Ovary (tissue), 10 donors: Measurements from ENCODE around the gene MRPL4. TPM values are rescaled to one million over a fixed set of nuclear protein-coding genes. Genes with fewer than 3 reads are reported as not detected.

Source experiments
- DNase-seq, 5 donors: peaks; one replicate each; pipeline ENCODE4 v3.0.0-alpha.2; 2019 to 2020
- H3K27ac ChIP-seq, 2 donors: fragments of 200-600 bp; one replicate each; pipeline versions ENCODE4 v1.5.1 to v1.8.0; 2019 to 2022
- H3K27me3 ChIP-seq: fragments of 200-600 bp; one replicate; pipeline ENCODE4 v1.8.0; 2022
- H3K36me3 ChIP-seq: fragments of 200-600 bp; sonication (generic); one replicate; pipeline ENCODE4 v1.5.1; 2019
- H3K4me1 ChIP-seq: one replicate; pipeline ENCODE4 v1.8.1; 2013; ENCODE audit warnings: mild to moderate bottlenecking, moderate library complexity; ENCODE audit not compliant: insufficient read depth
- H3K4me3 ChIP-seq: fragments of 200-600 bp; sonication (generic); one replicate; pipeline ENCODE4 v1.5.1; 2017
- H3K9me3 ChIP-seq, 2 donors: fragments of 200-600 bp in 1 of 2; sonication (generic) in 1 of 2; one replicate each; pipeline versions ENCODE4 v1.5.1 to v1.8.1; 2013 to 2019; ENCODE audit warnings: mild to moderate bottlenecking in 1 of 2, moderate library complexity in 1 of 2
- EP300 ChIP-seq: sonication (generic); formaldehyde crosslinking; IDR thresholded peaks from one replicate; pipeline ENCODE4 v1.6.1; 2017; ENCODE audit warnings: antibody characterized with exemption
- POLR2A ChIP-seq: fragments of 450-650 bp; IDR thresholded peaks from one replicate; pipeline ENCODE4 v1.6.1; 2017; ENCODE audit warnings: antibody characterized with exemption, mild to moderate bottlenecking, moderate library complexity
- WGBS, 3 donors: extraction: QIAGEN DNeasy Blood & Tissue Kit in 1 of 3; methylation state at CpG; one replicate each; pipeline versions ENCODE4 v1.1.5 to v1.1.7; 2013 to 2017; 5-methylcytosine and 5-hydroxymethylcytosine counted together
- intact Hi-C, 4 donors: fragments of 100-400 bp; cut with DNase I; formaldehyde crosslinking; loops; one replicate each; pipeline versions ENCODE4 v1.11.0 to v1.15.1; 2022 to 2023
- long read RNA-seq, 3 donors: library from polyadenylated mRNA in 2 of 3; unstranded in 2 of 3; transcript quantifications; one replicate each; pipeline ENCODE4 v2.0.0 and lab custom pipeline, GENCODE V29; 2021 to 2026
- polyA plus RNA-seq, 2 donors: library from polyadenylated mRNA; stranded (reverse); fragments of 200-250 nt in 1 of 2; fragments of 350-450 nt in 1 of 2; fragmentation: Illumina TruSeq in 1 of 2; extraction: RNeasy Lipid Tissue Mini Kit (QIAGEN cat#74804) in 1 of 2; gene quantifications; one replicate each; pipeline ENCODE4 v1.2.3, GENCODE V29; 2013 to 2014
- total RNA-seq, 7 donors: library from RNA; depleted of rRNA in 2 of 7; stranded (reverse); fragments of >200 nt in 2 of 7; fragmentation: NEBNext Ultra II Directional in 3 of 7; extraction: Animal tissue kit (Norgen Biotek cat#: 25700) in 3 of 7; gene quantifications; one replicate each; pipeline versions ENCODE4 v1.1.0 to v1.2.4, GENCODE V29; 2016 to 2023
- TF ChIP-seq, protein P1 (sequence below), 3 donors: fragments of 450-650 bp in 2 of 3; fragments of 200-600 bp in 1 of 3; IDR thresholded peaks; one replicate each; pipeline versions ENCODE4 v1.5.1 to v1.8.0; 2016 to 2022; ENCODE audit warnings: antibody characterized with exemption in 3 of 3, mild to moderate bottlenecking in 1 of 3
- donor health status: DM: no; HTN: no; CAD: no; lungs with moderate emphysema.
- donor health status: DM: no; HTN: no; CAD: no.
- donor health status: Bipolar disorder and iron deficiency.
- donor health status: DM: yes; HTN: yes; CAD: no.
- donor health status: DM: no; HTN: no; CAD: no.
- donor health status: DM: yes; HTN: yes; CAD: no.

MRPL4 gene
- 10 to 100 TPM; 42.2 to 73.3 (median 58.9) TPM for total RNA-seq
- polyA plus RNA-seq: 10 to 100 TPM in 1 of 2 donors, 1 to 10 TPM in 1; 4.7 to 60.6 TPM
- long read RNA-seq, donor 1, transcript MRPL4-201 (9 exons, 1,455 nt): major isoform, 89 of 150 reads
- long read RNA-seq, donor 1, transcript MRPL4-207 (8 exons, 1,423 nt): minor isoform, 17 of 150 reads
- long read RNA-seq, donor 1, partial matches to known transcripts: 30 of 150 reads
- long read RNA-seq, donor 1, other reads (novel, unspliced or antisense): 13 of 150 reads
- long read RNA-seq, donor 2, transcript MRPL4-201 (9 exons, 1,455 nt): major isoform, 32 of 34 reads
- long read RNA-seq, donor 2, partial matches to known transcripts: 0 of 34 reads
- long read RNA-seq, donor 2, other reads (novel, unspliced or antisense): 0 of 34 reads
- long read RNA-seq, donor 3, transcript MRPL4-201 (9 exons, 1,455 nt): major isoform, 83 of 109 reads
- long read RNA-seq, donor 3, partial matches to known transcripts: 11 of 109 reads
- long read RNA-seq, donor 3, other reads (novel, unspliced or antisense): 10 of 109 reads

GRCh38 chr19:10251792-10252694 is at the start of gene MRPL4:
MRPL4 (plus strand) TSS chr19:10252214; CDS start chr19:10252254, 40 bp downstream.
- H3K27me3 ChIP-seq: no peaks in the 10 kb centered on the region
- peak within 1 kb of the TSS; percentile 72 for H3K4me3 ChIP-seq
- WGBS, 3 donors: 0 to 1% (median 0%) methylated on average over 69 to 77 of the region's 77 CpGs
- TF ChIP-seq POLR2A: no peak
- no peak for TF ChIP-seq EP300
- TF ChIP-seq, protein P1, sequence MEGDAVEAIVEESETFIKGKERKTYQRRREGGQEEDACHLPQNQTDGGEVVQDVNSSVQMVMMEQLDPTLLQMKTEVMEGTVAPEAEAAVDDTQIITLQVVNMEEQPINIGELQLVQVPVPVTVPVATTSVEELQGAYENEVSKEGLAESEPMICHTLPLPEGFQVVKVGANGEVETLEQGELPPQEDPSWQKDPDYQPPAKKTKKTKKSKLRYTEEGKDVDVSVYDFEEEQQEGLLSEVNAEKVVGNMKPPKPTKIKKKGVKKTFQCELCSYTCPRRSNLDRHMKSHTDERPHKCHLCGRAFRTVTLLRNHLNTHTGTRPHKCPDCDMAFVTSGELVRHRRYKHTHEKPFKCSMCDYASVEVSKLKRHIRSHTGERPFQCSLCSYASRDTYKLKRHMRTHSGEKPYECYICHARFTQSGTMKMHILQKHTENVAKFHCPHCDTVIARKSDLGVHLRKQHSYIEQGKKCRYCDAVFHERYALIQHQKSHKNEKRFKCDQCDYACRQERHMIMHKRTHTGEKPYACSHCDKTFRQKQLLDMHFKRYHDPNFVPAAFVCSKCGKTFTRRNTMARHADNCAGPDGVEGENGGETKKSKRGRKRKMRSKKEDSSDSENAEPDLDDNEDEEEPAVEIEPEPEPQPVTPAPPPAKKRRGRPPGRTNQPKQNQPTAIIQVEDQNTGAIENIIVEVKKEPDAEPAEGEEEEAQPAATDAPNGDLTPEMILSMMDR (IDR thresholded peaks at IDR 0.05): peak in 2 of 3 donors; percentile 14 to 54
- no peaks in the 10 kb centered on the region for H3K36me3 ChIP-seq
- peak within 1 kb of the TSS; percentile 54 to 76 for H3K27ac ChIP-seq
- peaks cover 6% of the 10 kb centered on the region for H3K4me1 ChIP-seq
- no peaks in the 10 kb centered on the region for H3K9me3 ChIP-seq
- peak; percentile 95 to 97 (median 96) for DNase-seq
- intact Hi-C loops: loop anchor here in 3 of 4 donors (10.0 kb wide), 2 partner anchors 57 to 317 kb away; partner anchors contain the start of genes OLFM2 (in 2 of the 3) and DNMT1 (in 1 of the 3)

DNA sequence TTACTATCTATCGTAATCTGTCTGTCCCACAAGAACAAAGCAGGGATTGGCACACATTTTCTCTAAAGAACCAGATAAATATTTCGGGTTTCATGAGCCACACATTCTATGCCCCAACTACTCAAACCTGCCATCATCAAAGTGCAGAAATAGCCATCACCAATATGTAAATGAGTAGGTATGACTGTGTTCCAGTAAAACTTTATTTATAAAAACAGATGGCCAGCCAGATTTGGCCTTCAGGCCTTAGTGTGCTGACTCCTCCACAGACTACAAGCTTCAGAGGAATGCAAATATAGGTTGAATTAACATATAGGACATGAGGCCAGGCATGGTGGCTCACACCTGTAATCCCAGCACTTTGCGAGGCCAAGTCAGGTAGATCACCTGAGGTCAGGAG is 48.3 kb upstream of the MRPL4 start:
- H3K27me3 ChIP-seq: no peaks in the 10 kb centered on the region
- no peak for DNase-seq
- H3K4me1 ChIP-seq: no peaks in the 10 kb centered on the region
- TF ChIP-seq EP300 (no peak), POLR2A (no peak)
- TF ChIP-seq, protein P1 (IDR thresholded peaks at IDR 0.05): no peak
- no peaks in the 10 kb centered on the region for H3K9me3 ChIP-seq
- H3K36me3 ChIP-seq: no peaks in the 10 kb centered on the region
- H3K4me3 ChIP-seq: no peak overlapping the region
- WGBS, 3 donors: 96 to 97% (median 97%) methylated on average over 3 of the region's 3 CpGs
- intact Hi-C loops: no loop called here
- H3K27ac ChIP-seq: no peak overlapping the region

DNA sequence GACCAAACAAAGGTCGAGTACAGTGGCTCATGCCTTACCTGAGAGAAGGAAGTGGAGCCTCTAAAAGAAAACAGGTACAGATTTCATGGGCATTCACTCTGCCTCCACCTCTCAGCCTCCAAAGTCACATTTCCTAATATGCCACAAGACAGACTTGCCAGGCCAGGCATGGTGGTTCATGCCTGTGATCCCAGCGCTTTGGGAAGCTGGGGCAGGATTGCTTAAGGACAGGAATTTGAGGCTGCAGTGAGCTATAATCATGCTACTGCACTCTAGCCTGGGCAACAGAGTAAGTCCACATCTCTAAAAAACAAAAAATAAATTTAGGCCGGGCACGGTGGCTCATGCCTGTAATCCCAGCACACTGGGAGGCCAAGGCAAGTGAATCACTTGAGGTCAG is 46.4 kb upstream of the MRPL4 start:
- no peak for DNase-seq
- intact Hi-C loops: no loop called here
- Histone ChIP-seq H3K9me3 (no peaks in the 10 kb centered on the region), H3K4me3 (no peak overlapping the region), H3K27ac (no peak overlapping the region), H3K4me1 (no peaks in the 10 kb centered on the region), H3K27me3 (no peaks in the 10 kb centered on the region), H3K36me3 (no peaks in the 10 kb centered on the region)
- 91 to 93% (median 91%) methylated on average over 4 of the region's 4 CpGs for WGBS, 3 donors
- TF ChIP-seq EP300 (no peak), POLR2A (no peak)
- TF ChIP-seq, protein P1 (IDR thresholded peaks at IDR 0.05): no peak

GRCh38 chr19:10206226-10206885 is 45.7 kb upstream of the MRPL4 start:
- Histone ChIP-seq H3K9me3 (no peaks in the 10 kb centered on the region), H3K27me3 (no peaks in the 10 kb centered on the region), H3K4me1 (no peaks in the 10 kb centered on the region), H3K27ac (no peak overlapping the region), H3K4me3 (no peak overlapping the region), H3K36me3 (no peaks in the 10 kb centered on the region)
- WGBS, 3 donors: 75 to 79% (median 77%) methylated on average over 10 of the region's 10 CpGs
- intact Hi-C loops: no loop called here
- TF ChIP-seq POLR2A (no peak), EP300 (no peak)
- TF ChIP-seq, protein P1 (IDR thresholded peaks at IDR 0.05): no peak
- no peak for DNase-seq
